ENCODE measurements around the gene DGKG. TPM values are rescaled to one million over a fixed set of nuclear protein-coding genes. Genes with fewer than 3 reads are reported as not detected.

DGKG gene
- polyA plus RNA-seq, 1 of the 3 experiments (the other 2 are of a cell fraction), result 0.12 TPM

GRCh38 chr3:186125118-186125517 lies 236.9 kb downstream of the DGKG start:
- no peak overlapping the region for H3K9ac ChIP-seq
- no peaks in the 10 kb centered on the region for H3K9me2 ChIP-seq
- H3K4me3 ChIP-seq (ENCODE audit: low read depth in 2 of 2, low read length in 1 of 2), result no peak overlapping the region
- no peaks in the 10 kb centered on the region; a peak in 1 of 4 replicates for H3K4me1 ChIP-seq (ENCODE audit: control insufficient read depth in 1 of 2, insufficient read depth in 2 of 2, low read depth in 1 of 2, low read length in 1 of 2)
- no peak overlapping the region for H2AFZ ChIP-seq (ENCODE audit: low read depth)
- ChIA-PET POLR2A (no interaction called here), CTCF (no interaction called here)
- H3K79me2 ChIP-seq (ENCODE audit: insufficient read depth), result no peaks in the 10 kb centered on the region
- H3F3A ChIP-seq (replicated peaks; ENCODE audit: insufficient read depth), result no peaks in the 10 kb centered on the region
- H3K27me3 ChIP-seq (ENCODE audit: insufficient read depth), result no peaks in the 10 kb centered on the region
- no peak for DNase-seq
- no peak overlapping the region for H3K4me2 ChIP-seq
- H3K27ac ChIP-seq (ENCODE audit: low read depth in 2 of 2, low read length in 1 of 2), result no peak overlapping the region
- H3K36me3 ChIP-seq (replicated peaks in 1 of 2; ENCODE audit: control insufficient read depth in 1 of 2, insufficient read depth in 2 of 2, low read length in 1 of 2), result no peaks in the 10 kb centered on the region
- no peaks in the 10 kb centered on the region for H3K9me3 ChIP-seq
- TF ChIP-seq TEAD4 (IDR thresholded peaks at IDR 0.05; ENCODE audit: borderline replicate concordance, insufficient read depth), result no peak
- no peak for TF ChIP-seq TCF12 (IDR thresholded peaks at IDR 0.05)
- TF ChIP-seq SMC3 (IDR thresholded peaks at IDR 0.05; ENCODE audit: low read depth, low read length), result no peak
- TF ChIP-seq EZH2phosphoT487 (IDR thresholded peaks at IDR 0.05; ENCODE audit: borderline replicate concordance, low read depth), result no peak
- TF ChIP-seq NRF1 (IDR thresholded peaks at IDR 0.05; ENCODE audit: low read depth, low read length), result no peak
- TF ChIP-seq POLR2AphosphoS5 (IDR thresholded peaks at IDR 0.05; ENCODE audit: low read depth, low read length), result no peak
- WGBS (ENCODE audit: low lambda C conversion rate), result 79% methylated on average over 2 of the region's 2 CpGs
- no peaks in the 10 kb centered on the region for H4K20me1 ChIP-seq (ENCODE audit: insufficient read depth)

- no peaks in the 10 kb centered on the region for H3K9me3 ChIP-seq
- H3K4me2 ChIP-seq, result no peak overlapping the region
- DNase-seq, result no peak
- no peaks in the 10 kb centered on the region; a peak in 1 of 4 replicates for H3K4me1 ChIP-seq (ENCODE audit: control insufficient read depth in 1 of 2, insufficient read depth in 2 of 2, low read depth in 1 of 2, low read length in 1 of 2)
- TF ChIP-seq EP300 (IDR thresholded peaks at IDR 0.05; ENCODE audit: borderline replicate concordance in 1 of 2, low read depth in 1 of 2, low read length in 1 of 2) (no peak), MAX (IDR thresholded peaks at IDR 0.05; ENCODE audit: low read depth) (no peak), TEAD4 (IDR thresholded peaks at IDR 0.05; ENCODE audit: borderline replicate concordance, insufficient read depth) (no peak), FOXM1 (IDR thresholded peaks at IDR 0.05; ENCODE audit: low read depth) (no peak), SIN3A (IDR thresholded peaks at IDR 0.05; ENCODE audit: borderline replicate concordance, low read depth, low read length) (no peak), RAD21 (IDR thresholded peaks at IDR 0.05; ENCODE audit: low read length) (no peak), YY1 (IDR thresholded peaks at IDR 0.05; ENCODE audit: low read depth) (no peak), EZH2phosphoT487 (IDR thresholded peaks at IDR 0.05; ENCODE audit: borderline replicate concordance, low read depth) (no peak), POLR2AphosphoS5 (IDR thresholded peaks at IDR 0.05; ENCODE audit: low read depth, low read length) (no peak), MXI1 (IDR thresholded peaks at IDR 0.05; ENCODE audit: low read depth, low read length) (no peak), ELF1 (IDR thresholded peaks at IDR 0.05) (no peak), JUND (IDR thresholded peaks at IDR 0.05) (no peak), NFIC (IDR thresholded peaks at IDR 0.05; ENCODE audit: borderline replicate concordance) (no peak), RCOR1 (IDR thresholded peaks at IDR 0.05; ENCODE audit: low read length) (no peak), SMC3 (IDR thresholded peaks at IDR 0.05; ENCODE audit: low read depth, low read length) (no peak), MEF2A (IDR thresholded peaks at IDR 0.05; ENCODE audit: borderline replicate concordance, low read depth) (no peak)
- H2AFZ ChIP-seq (ENCODE audit: low read depth), result no peak overlapping the region
- no peak overlapping the region for H3K27ac ChIP-seq (ENCODE audit: low read depth in 2 of 2, low read length in 1 of 2)
- no peaks in the 10 kb centered on the region for H4K20me1 ChIP-seq (ENCODE audit: insufficient read depth)
- POLR2A ChIA-PET, result no interaction called here
- no peaks in the 10 kb centered on the region for H3K36me3 ChIP-seq (replicated peaks in 1 of 2; ENCODE audit: control insufficient read depth in 1 of 2, insufficient read depth in 2 of 2, low read length in 1 of 2)
- H3K27me3 ChIP-seq (ENCODE audit: insufficient read depth), result no peaks in the 10 kb centered on the region
- CTCF ChIA-PET, result no interaction called here
- H3K9ac ChIP-seq, result no peak overlapping the region
- H3K79me2 ChIP-seq (ENCODE audit: insufficient read depth), result no peaks in the 10 kb centered on the region
- H3K9me2 ChIP-seq, result no peaks in the 10 kb centered on the region
- 70% methylated on average over 5 of the region's 5 CpGs for WGBS (ENCODE audit: low lambda C conversion rate)
- no peak overlapping the region for H3K4me3 ChIP-seq (ENCODE audit: low read depth in 2 of 2, low read length in 1 of 2)
- H3F3A ChIP-seq (replicated peaks; ENCODE audit: insufficient read depth), result no peaks in the 10 kb centered on the region
Observed at GRCh38 chr3:186124592-186124991, 237.4 kb downstream of the DGKG start.
